ENCODE data around the gene HLA-DMB.

Gene HLA-DMB

DNA sequence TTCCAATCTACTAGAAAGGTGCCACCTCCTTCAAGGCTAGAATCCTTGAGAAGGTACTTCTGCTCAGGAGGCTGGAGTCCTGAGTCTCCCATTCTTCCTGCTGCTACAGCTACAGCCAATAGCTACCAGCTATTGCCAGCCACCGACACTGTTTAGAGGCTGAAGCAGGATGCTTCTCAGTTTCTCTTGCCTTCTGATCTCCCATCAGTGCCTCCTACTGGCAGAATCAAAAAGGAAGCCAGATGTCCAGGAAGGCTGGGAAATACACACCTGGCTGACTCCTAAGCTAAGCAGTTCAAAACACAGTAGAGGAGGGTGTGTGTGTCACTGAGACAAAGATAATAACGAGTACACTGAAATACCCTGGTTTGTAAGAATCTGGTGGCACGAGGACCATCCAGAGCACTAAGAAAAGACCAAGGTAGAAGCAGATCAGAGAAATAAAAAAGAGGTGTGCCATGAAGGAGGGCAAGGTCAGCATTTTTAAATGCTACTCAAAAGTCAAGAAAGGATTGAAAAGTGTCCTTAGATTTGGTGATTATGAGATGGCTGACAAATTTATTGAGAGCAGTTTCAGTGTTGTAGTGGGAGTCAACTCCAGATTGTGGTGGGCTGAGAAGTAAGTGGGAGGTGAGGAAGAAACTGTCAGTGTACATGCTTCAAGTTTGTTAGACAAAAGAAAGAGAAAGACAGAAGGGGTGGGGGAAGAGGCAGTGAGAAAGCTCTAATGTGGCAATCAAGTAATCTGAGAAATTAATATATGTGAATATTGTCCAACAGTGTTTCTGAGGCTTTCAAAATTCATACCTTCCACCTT is 14.4 kb upstream of the HLA-DMB start:
- H3K4me3 ChIP-seq (ENCODE audit: low read depth, low read length) = no peak overlapping the region
- TF ChIP-seq, protein P1, sequence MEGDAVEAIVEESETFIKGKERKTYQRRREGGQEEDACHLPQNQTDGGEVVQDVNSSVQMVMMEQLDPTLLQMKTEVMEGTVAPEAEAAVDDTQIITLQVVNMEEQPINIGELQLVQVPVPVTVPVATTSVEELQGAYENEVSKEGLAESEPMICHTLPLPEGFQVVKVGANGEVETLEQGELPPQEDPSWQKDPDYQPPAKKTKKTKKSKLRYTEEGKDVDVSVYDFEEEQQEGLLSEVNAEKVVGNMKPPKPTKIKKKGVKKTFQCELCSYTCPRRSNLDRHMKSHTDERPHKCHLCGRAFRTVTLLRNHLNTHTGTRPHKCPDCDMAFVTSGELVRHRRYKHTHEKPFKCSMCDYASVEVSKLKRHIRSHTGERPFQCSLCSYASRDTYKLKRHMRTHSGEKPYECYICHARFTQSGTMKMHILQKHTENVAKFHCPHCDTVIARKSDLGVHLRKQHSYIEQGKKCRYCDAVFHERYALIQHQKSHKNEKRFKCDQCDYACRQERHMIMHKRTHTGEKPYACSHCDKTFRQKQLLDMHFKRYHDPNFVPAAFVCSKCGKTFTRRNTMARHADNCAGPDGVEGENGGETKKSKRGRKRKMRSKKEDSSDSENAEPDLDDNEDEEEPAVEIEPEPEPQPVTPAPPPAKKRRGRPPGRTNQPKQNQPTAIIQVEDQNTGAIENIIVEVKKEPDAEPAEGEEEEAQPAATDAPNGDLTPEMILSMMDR (IDR thresholded peaks at IDR 0.05; ENCODE audit: low read depth, low read length, missing control alignments) = peak; percentile 72
- no peak for DNase-seq (ENCODE audit: low read depth)

DNA sequence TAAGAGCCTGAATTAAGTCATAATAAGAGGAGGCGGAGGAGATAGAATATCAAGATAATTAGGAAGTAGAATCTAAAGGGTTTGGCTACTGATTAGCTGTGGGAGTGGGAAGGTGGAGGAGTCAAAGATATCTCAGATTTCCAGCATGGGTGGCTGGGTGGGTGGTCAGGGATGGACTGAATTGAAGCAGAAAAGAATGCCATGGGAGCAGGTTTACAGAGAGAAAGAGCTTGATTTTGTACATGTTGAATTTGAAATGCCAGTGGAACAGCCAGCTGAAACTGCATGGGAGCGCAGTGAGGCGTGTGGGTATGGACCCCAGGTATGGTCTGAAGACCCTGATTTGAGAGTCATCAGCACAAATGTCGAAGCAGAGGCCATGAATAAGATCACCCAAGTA is 13.4 kb upstream of the HLA-DMB start:
- no peak for DNase-seq (ENCODE audit: low read depth)
- TF ChIP-seq, protein P1 (IDR thresholded peaks at IDR 0.05; ENCODE audit: low read depth, low read length, missing control alignments) = no peak
- no peak overlapping the region for H3K4me3 ChIP-seq (ENCODE audit: low read depth, low read length)

- TF ChIP-seq, protein P1 (IDR thresholded peaks at IDR 0.05; ENCODE audit: low read depth, low read length, missing control alignments) = no peak
- no peak overlapping the region for H3K4me3 ChIP-seq (ENCODE audit: low read depth, low read length)
- no peak for DNase-seq (ENCODE audit: low read depth)
These were observed 12.9 kb upstream of the HLA-DMB start for GRCh38 chr6:32953775-32954174.

DNA sequence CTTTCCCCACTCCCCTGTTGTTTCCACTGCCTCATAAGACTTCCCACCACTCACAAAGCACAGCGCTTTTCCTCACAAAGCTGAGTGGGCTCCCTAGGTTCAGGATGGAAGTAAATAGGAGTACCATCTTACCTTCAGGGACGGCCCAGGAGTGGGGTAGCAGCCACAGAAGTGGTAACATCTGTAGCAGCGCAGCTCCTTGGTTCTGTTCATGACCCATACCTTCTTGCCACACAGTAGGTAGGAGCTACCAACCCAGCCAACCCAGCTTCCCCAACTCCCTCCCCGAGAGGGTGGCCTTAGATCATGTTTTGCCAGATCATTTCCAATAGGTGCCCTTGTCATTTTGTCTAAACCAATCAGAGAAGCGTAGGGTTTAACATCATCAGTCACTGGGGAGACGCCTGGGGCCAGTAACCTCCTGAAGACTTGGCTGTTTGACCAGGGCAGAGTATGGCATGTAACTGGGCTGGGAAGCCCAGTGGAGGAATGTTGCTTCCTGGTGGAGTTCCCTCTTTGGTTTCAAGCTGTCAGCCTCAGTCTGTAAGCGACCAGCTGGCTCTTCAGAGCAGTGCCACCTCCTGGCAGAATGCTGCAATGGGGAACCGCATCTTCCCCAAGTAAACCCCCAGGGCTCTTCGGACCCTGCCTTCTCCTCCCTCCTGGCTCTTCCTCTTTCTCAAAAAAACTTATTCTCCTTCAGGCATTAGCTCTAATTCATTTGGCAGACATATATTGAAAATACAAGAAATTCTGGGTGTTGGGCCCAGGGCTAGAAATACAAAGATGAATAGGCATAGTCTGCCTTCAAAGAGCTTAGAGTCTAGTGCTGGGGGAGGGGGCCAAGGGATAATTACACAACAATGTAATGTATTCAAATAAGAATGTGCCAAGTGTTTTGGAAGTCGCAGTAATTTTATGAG is 12.2 kb upstream of the HLA-DMB start, which contains the start of gene HLA-DMA:
TSS of gene HLA-DMA (minus strand) at position 281 of the 923 bp plus-strand sequence. CDS start at position 220, 61 bp downstream.
- peak within 1 kb of the TSS; percentile 83 for H3K4me3 ChIP-seq (ENCODE audit: low read depth, low read length)
- DNase-seq (ENCODE audit: low read depth) = peak; percentile 96
- TF ChIP-seq, protein P1 (IDR thresholded peaks at IDR 0.05; ENCODE audit: low read depth, low read length, missing control alignments) = peak; percentile 85

GRCh38 chr6:32950449-32950848 is 9.6 kb upstream of the HLA-DMB start:
- peak overlapping the region; percentile 83 for H3K4me3 ChIP-seq (ENCODE audit: low read depth, low read length)
- TF ChIP-seq, protein P1 (IDR thresholded peaks at IDR 0.05; ENCODE audit: low read depth, low read length, missing control alignments) = no peak
- DNase-seq (ENCODE audit: low read depth) = no peak

- H3K4me3 ChIP-seq (ENCODE audit: low read depth, low read length) = peak overlapping the region; percentile 83
- TF ChIP-seq, protein P1 (IDR thresholded peaks at IDR 0.05; ENCODE audit: low read depth, low read length, missing control alignments) = no peak
- DNase-seq (ENCODE audit: low read depth) = no peak
These were observed 9.2 kb upstream of the HLA-DMB start for GRCh38 chr6:32950010-32950409.

Data from GM12864 (cell line).